Activated CD4-positive, CD25-positive, alpha-beta regulatory T cell treated with anti-CD3 and anti-CD28 coated beads, Interleukin-2, amount 50 U/mL, for 24 hours (primary cell): ENCODE measurements around the gene CDX2.
"Not testable (repeated sequence)": the region's sequence is repeated elsewhere in the genome, so short reads cannot be mapped to it uniquely, and the experiment has no call there.

Source experiments
- ATAC-seq, 2 donors: fragments of 150-1000 bp; cut with Tn5 transposase; one replicate each; pipeline ENCODE4 v1.10.0; 2021; ENCODE audit warnings: mild to moderate bottlenecking in 1 of 2, moderate library complexity in 1 of 2

The CDX2 gene

GRCh38 chr13:27969082-27969865 lies at the start of gene CDX2:
Gene CDX2, minus strand, starts transcription at chr13:27969315. Its CDS starts 309 bp downstream, at chr13:27969006.
- no peak for ATAC-seq

- ATAC-seq, result no peak
Measured at GRCh38 chr13:28014301-28014700, 45.2 kb upstream of the CDX2 start.

- ATAC-seq, result no peak
Measured at GRCh38 chr13:28013482-28013881, 44.4 kb upstream of the CDX2 start.

GRCh38 chr13:28012896-28013295 lies 43.8 kb upstream of the CDX2 start:
- peak; percentile 60 to 61 for ATAC-seq

- no peak for ATAC-seq
Measured at GRCh38 chr13:28012383-28012782, 43.3 kb upstream of the CDX2 start.

- no peak for ATAC-seq
Measured at GRCh38 chr13:28010046-28010445, 40.9 kb upstream of the CDX2 start.

- ATAC-seq, result not testable (repeated sequence)
Measured at GRCh38 chr13:28005016-28005415, 35.9 kb upstream of the CDX2 start.

- ATAC-seq, result no peak
Measured at GRCh38 chr13:28002886-28003698, 34.0 kb upstream of the CDX2 start.

- ATAC-seq, result no peak
Measured at GRCh38 chr13:28001837-28002473, 32.8 kb upstream of the CDX2 start.

GRCh38 chr13:28001049-28001448 lies 31.9 kb upstream of the CDX2 start:
- no peak for ATAC-seq

GRCh38 chr13:28000567-28000966 lies 31.5 kb upstream of the CDX2 start:
- ATAC-seq, result no peak

- no peak for ATAC-seq
Measured at GRCh38 chr13:27997904-27998522, 28.9 kb upstream of the CDX2 start.

GRCh38 chr13:27991881-27992280 lies 22.8 kb upstream of the CDX2 start:
- no peak for ATAC-seq

GRCh38 chr13:27988520-27988919 lies 19.4 kb upstream of the CDX2 start, which contains the start of gene URAD:
Gene URAD, minus strand, starts transcription at chr13:27988693. Its CDS starts 56 bp downstream, at chr13:27988637.
- no peak for ATAC-seq

GRCh38 chr13:27985600-27985999 lies 16.5 kb upstream of the CDX2 start:
- no peak for ATAC-seq

GRCh38 chr13:27982361-27982760 lies 13.2 kb upstream of the CDX2 start:
- ATAC-seq, result no peak

- peak in 1 of 2 donors; percentile 13 for ATAC-seq
Measured at GRCh38 chr13:27981006-27981708, 12.0 kb upstream of the CDX2 start.

- no peak for ATAC-seq
Measured at GRCh38 chr13:27980280-27980998, 11.3 kb upstream of the CDX2 start.

- ATAC-seq, result no peak
Measured at GRCh38 chr13:27979765-27980279, 10.7 kb upstream of the CDX2 start.

GRCh38 chr13:27979001-27979643 lies 10.0 kb upstream of the CDX2 start:
- no peak for ATAC-seq
